Lower leg skin (tissue), 3 donors: ENCODE data around the gene ACTN4.

Experiments used
- CTCF ChIP-seq, 3 donors: fragments of 450-650 bp; IDR thresholded peaks; one replicate each; pipeline ENCODE4 v1.5.1; 2016; ENCODE audit warnings: antibody characterized with exemption in 3 of 3, mild to moderate bottlenecking in 3 of 3, moderate library complexity in 2 of 3
- POLR2A ChIP-seq, 2 donors: fragments of 450-650 bp; IDR thresholded peaks; one replicate each; pipeline ENCODE4 v1.6.1; 2016 to 2017; ENCODE audit warnings: antibody characterized with exemption in 2 of 2, mild to moderate bottlenecking in 1 of 2, moderate library complexity in 1 of 2

DNA sequence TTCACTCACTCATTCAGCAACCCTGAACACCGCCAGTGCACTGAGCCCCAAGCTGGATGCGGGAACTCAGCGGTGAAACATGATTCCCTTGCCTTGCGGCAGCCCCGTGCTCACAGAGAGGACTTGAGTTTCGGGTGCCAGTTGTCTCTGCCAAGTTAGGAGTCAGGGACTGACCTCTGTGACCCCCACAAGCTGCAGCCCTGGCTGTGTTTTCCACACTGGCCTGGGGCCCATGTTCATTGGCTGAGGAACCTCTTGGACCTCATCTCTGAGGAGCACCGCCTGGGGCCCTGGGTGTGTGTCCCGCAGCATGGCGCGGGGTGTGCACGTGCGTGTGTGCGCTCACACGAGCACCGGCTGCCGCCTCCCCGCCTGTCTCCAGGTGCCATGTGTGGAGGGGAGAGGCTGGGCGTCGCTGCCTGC is 65.8 kb downstream of the ACTN4 start:
- TF ChIP-seq CTCF (IDR thresholded peaks at IDR 0.05): no peak
- no peak for TF ChIP-seq POLR2A (IDR thresholded peaks at IDR 0.05)
